GM18951 (cell line): ENCODE data around the gene BTBD17.

Experiments used
- POLR2A ChIP-seq: IDR thresholded peaks from 4 replicates; pipeline ENCODE4 v1.6.1; 2011; ENCODE audit warnings: mild to moderate bottlenecking; ENCODE audit not compliant: insufficient read length, insufficient read depth; ENCODE audit errors: extremely low read depth
- in situ Hi-C: fragments of 300-500 bp; cut with MboI; formaldehyde crosslinking; loops from one replicate; pipeline ENCODE4 v1.12.0; 2022; ENCODE audit warnings: low sequenced_read_pairs, mixed read lengths, inconsistent platforms; ENCODE audit not compliant: unreplicated experiment

BTBD17 gene

GRCh38 chr17:74362069-74362405 lies 369 bp upstream of the BTBD17 start:
- no peak for TF ChIP-seq POLR2A
- in situ Hi-C loops, result no loop called here

- no peak for TF ChIP-seq POLR2A
- in situ Hi-C loops, result no loop called here
Measured at GRCh38 chr17:74360899-74361229, 804 bp downstream of the BTBD17 start.

GRCh38 chr17:74359916-74360315 lies 1.8 kb downstream of the BTBD17 start:
- no peak for TF ChIP-seq POLR2A
- in situ Hi-C loops, result no loop called here

- in situ Hi-C loops, result no loop called here
Measured at GRCh38 chr17:74358697-74359096, 3.0 kb downstream of the BTBD17 start.

GRCh38 chr17:74357466-74357809 lies 4.2 kb downstream of the BTBD17 start:
- in situ Hi-C loops, result no loop called here
- no peak for TF ChIP-seq POLR2A

More at GRCh38 chr17:74358697-74359096, 3.0 kb downstream of the BTBD17 start:
- no peak for TF ChIP-seq POLR2A

- in situ Hi-C loops, result no loop called here
- TF ChIP-seq POLR2A, result no peak
Measured at GRCh38 chr17:74356646-74357465, 4.8 kb downstream of the BTBD17 start.

GRCh38 chr17:74355065-74355464 lies 6.6 kb downstream of the BTBD17 start:
- in situ Hi-C loops, result no loop called here
- no peak for TF ChIP-seq POLR2A

GRCh38 chr17:74354561-74354960 lies 7.1 kb downstream of the BTBD17 start:
- TF ChIP-seq POLR2A, result no peak
- in situ Hi-C loops, result no loop called here

- in situ Hi-C loops, result no loop called here
- no peak for TF ChIP-seq POLR2A
Measured at GRCh38 chr17:74354123-74354522, 7.5 kb downstream of the BTBD17 start.

- in situ Hi-C loops, result no loop called here
- no peak for TF ChIP-seq POLR2A
Measured at GRCh38 chr17:74353446-74354060, 8.1 kb downstream of the BTBD17 start.

- in situ Hi-C loops, result no loop called here
- TF ChIP-seq POLR2A, result no peak
Measured at GRCh38 chr17:74351552-74352210, 10.0 kb downstream of the BTBD17 start.

- in situ Hi-C loops, result no loop called here
- no peak for TF ChIP-seq POLR2A
Measured at GRCh38 chr17:74350486-74350885, 11.2 kb downstream of the BTBD17 start.

- in situ Hi-C loops, result no loop called here
- no peak for TF ChIP-seq POLR2A
Measured at GRCh38 chr17:74349120-74349519, 12.5 kb downstream of the BTBD17 start.

- no peak for TF ChIP-seq POLR2A
- in situ Hi-C loops, result no loop called here
Measured at GRCh38 chr17:74347646-74348045, 14.0 kb downstream of the BTBD17 start.
